Stomach (tissue), 9 donors: ENCODE results near the gene PPM1J. TPM values are rescaled to one million over a fixed set of nuclear protein-coding genes. Genes with fewer than 3 reads are reported as not detected.

Experiments
- DNase-seq, 2 donors: peaks; one replicate each; pipeline versions ENCODE4 v3.0.0 to v3.0.0-alpha.2; 2013 to 2019
- H3K27ac ChIP-seq, 5 donors: fragments of 200-600 bp in 4 of 5; sonication (generic) in 4 of 5; one replicate each; pipeline ENCODE4 v1.5.1; 2013 to 2019; ENCODE audit warnings: mild to moderate bottlenecking in 1 of 5, moderate library complexity in 1 of 5
- H3K27me3 ChIP-seq, 3 donors: fragments of 200-600 bp; sonication (generic); one replicate each; pipeline ENCODE4 v1.5.1; 2017 to 2019; ENCODE audit warnings: mixed run types in 1 of 3
- H3K36me3 ChIP-seq, 4 donors: fragments of 200-600 bp; sonication (generic); 1 replicate in 3 of 4; 2 replicates in 1 of 4; pipeline ENCODE4 v1.5.1; 2016 to 2019
- H3K4me1 ChIP-seq, 4 donors: fragments of 200-600 bp; sonication (generic); one replicate each; pipeline ENCODE4 v1.5.1; 2016 to 2019
- H3K4me3 ChIP-seq, 4 donors: fragments of 200-600 bp; sonication (generic) in 3 of 4; one replicate each; pipeline ENCODE4 v1.5.1; 2016 to 2019; ENCODE audit warnings: mild to moderate bottlenecking in 1 of 4
- H3K9me3 ChIP-seq, 4 donors: fragments of 200-600 bp; sonication (generic); one replicate each; pipeline ENCODE4 v1.5.1; 2016 to 2019
- EP300 ChIP-seq: sonication (generic); formaldehyde crosslinking; IDR thresholded peaks from one replicate; pipeline ENCODE4 v1.6.1; 2017; ENCODE audit warnings: antibody characterized with exemption
- POLR2A ChIP-seq, 4 donors: fragments of 450-650 bp; IDR thresholded peaks; one replicate each; pipeline ENCODE4 v1.6.1; 2016; ENCODE audit warnings: antibody characterized with exemption in 4 of 4, control low read depth in 2 of 4, mild to moderate bottlenecking in 1 of 4, moderate library complexity in 1 of 4
- POLR2AphosphoS5 ChIP-seq, 3 donors: sonication (generic); formaldehyde crosslinking; IDR thresholded peaks; one replicate each; pipeline ENCODE4 v1.6.1; 2016; ENCODE audit warnings: antibody characterized with exemption in 3 of 3
- WGBS, 5 donors: extraction: QIAGEN DNeasy Blood & Tissue Kit in 3 of 5; methylation state at CpG; one replicate each; pipeline versions ENCODE4 v1.1.5 to v1.1.7; 2013 to 2018; 5-methylcytosine and 5-hydroxymethylcytosine counted together
- intact Hi-C: fragments of 100-400 bp; cut with DNase I; formaldehyde crosslinking; loops from one replicate; pipeline ENCODE4 v1.15.1; 2023; ENCODE audit warnings: low total_unique reads
- polyA plus RNA-seq, 3 donors: library from polyadenylated mRNA; stranded (reverse); fragments of 200-250 nt; gene quantifications; one replicate each; pipeline ENCODE4 v1.2.3, GENCODE V29; 2013
- total RNA-seq, 5 donors: library from RNA; depleted of rRNA; stranded (reverse); fragments of >200 nt; gene quantifications; one replicate each; pipeline versions ENCODE4 v1.1.0 to v1.2.3, GENCODE V29; 2014 to 2016
- TF ChIP-seq, protein P1 (sequence below), 7 experiments: fragments of 450-650 bp in 4 of 7; fragments of 200-600 bp in 3 of 7; sonication (generic) in 3 of 7; IDR thresholded peaks; one replicate each; pipeline ENCODE4 v1.5.1; 2016 to 2019; ENCODE audit warnings: antibody characterized with exemption in 7 of 7, control low read depth in 2 of 7, mild to moderate bottlenecking in 1 of 7
- donor health status: healthy with polysubstance abuse.
- donor health status: Bipolar disorder and iron deficiency.
- donor health status: healthy.

Gene PPM1J
- total and polyA plus RNA-seq, 8 donors: 0.50 to 4.0 (median 1.1) TPM; not detected in 4

DNA sequence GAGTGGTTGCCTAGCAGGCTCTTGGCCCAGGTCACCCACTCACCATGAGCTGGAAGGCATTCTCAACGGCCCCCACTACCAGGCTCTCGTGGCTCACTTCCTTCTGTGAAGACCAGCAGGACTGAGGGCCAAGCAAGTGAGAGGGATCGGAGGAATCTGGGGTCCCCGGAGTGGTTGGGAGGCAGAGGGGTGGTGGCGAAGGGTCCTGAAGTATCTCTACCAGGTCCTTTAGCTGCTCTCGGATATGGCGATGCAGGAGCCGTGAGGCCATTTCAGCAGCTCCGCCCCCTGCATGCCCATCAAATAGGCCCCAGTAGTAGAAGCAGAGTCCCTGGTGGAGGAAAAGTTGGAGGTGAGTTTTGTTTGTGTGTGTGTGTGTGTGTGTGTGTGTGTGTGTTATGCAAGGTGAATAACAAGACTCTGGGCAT lies 2.4 kb downstream of the PPM1J start:
- Histone ChIP-seq H3K4me1 (peaks cover 19 to 37% (median 32%) of the 10 kb centered on the region in 4 donors), H3K9me3 (no peaks in the 10 kb centered on the region), H3K27me3 (no peaks in the 10 kb centered on the region), H3K4me3 (no peak overlapping the region), H3K36me3 (no peaks in the 10 kb centered on the region), H3K27ac (no peak overlapping the region)
- 82 to 94% (median 86%) methylated on average over 9 of the region's 9 CpGs for WGBS, 5 donors
- intact Hi-C loops: loop anchor here (10.0 kb wide), 1 partner anchor 332 kb away; no protein-coding TSS in a partner anchor
- TF ChIP-seq, protein P1, sequence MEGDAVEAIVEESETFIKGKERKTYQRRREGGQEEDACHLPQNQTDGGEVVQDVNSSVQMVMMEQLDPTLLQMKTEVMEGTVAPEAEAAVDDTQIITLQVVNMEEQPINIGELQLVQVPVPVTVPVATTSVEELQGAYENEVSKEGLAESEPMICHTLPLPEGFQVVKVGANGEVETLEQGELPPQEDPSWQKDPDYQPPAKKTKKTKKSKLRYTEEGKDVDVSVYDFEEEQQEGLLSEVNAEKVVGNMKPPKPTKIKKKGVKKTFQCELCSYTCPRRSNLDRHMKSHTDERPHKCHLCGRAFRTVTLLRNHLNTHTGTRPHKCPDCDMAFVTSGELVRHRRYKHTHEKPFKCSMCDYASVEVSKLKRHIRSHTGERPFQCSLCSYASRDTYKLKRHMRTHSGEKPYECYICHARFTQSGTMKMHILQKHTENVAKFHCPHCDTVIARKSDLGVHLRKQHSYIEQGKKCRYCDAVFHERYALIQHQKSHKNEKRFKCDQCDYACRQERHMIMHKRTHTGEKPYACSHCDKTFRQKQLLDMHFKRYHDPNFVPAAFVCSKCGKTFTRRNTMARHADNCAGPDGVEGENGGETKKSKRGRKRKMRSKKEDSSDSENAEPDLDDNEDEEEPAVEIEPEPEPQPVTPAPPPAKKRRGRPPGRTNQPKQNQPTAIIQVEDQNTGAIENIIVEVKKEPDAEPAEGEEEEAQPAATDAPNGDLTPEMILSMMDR (IDR thresholded peaks at IDR 0.05): no peak
- TF ChIP-seq EP300: no peak
- TF ChIP-seq POLR2A (IDR thresholded peaks at IDR 0.05): no peak
- no peak for TF ChIP-seq POLR2AphosphoS5 (IDR thresholded peaks at IDR 0.05)
- no peak for DNase-seq

DNA sequence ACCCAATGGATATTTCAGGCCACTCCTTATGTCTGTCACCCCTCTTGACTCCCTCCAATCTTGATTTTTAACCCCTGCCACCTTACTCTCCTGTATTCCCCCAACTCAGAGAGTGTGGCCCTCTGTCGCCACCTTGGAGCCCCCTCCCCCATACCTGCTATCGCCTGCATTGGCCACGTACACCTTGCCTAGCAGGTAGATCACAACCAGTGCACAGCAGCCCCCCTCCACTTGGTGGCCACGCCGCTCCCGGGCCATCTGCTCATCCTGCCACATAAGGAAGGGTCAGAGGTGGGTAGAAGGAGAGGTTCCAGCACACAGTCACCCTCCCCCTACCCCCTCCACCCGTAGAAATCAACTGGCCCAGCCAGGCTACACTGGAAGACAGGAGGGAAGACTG lies 2.9 kb downstream of the PPM1J start:
- H3K27ac ChIP-seq: no peak overlapping the region
- peaks cover 24 to 41% (median 36%) of the 10 kb centered on the region in 4 donors for H3K4me1 ChIP-seq
- intact Hi-C loops: loop anchor here (10.0 kb wide), 1 partner anchor 333 kb away; no protein-coding TSS in a partner anchor
- H3K36me3 ChIP-seq: no peaks in the 10 kb centered on the region
- WGBS, 5 donors: 86 to 92% (median 90%) methylated on average over 7 of the region's 7 CpGs
- DNase-seq: no peak
- H3K9me3 ChIP-seq: no peaks in the 10 kb centered on the region
- H3K27me3 ChIP-seq: no peaks in the 10 kb centered on the region
- TF ChIP-seq, protein P1 (IDR thresholded peaks at IDR 0.05): no peak
- TF ChIP-seq EP300 (no peak), POLR2AphosphoS5 (IDR thresholded peaks at IDR 0.05) (no peak), POLR2A (IDR thresholded peaks at IDR 0.05) (no peak)
- H3K4me3 ChIP-seq: no peak overlapping the region

DNA sequence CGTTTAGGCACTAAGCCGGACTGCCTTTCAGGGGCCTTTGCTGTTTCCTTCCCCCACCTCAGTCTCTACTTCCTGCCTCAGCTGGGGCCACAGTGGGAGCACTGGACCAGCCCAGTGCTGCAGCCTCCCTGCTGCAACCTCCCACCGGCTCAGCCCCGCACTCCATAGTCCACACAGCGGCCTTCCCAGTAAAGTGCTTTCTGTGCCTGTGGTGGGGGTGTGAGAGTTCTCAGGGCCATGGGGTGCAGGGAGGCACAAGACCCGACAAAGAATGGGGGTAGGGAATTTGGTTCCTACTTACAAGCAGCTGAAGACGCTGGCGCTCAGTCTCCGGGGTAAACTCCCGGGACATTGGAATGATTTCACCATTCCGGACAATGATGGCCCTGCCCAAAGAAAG lies 3.5 kb downstream of the PPM1J start:
- WGBS, 5 donors: 77 to 84% (median 82%) methylated on average over 11 of the region's 11 CpGs
- Histone ChIP-seq H3K9me3 (no peaks in the 10 kb centered on the region), H3K27me3 (no peaks in the 10 kb centered on the region), H3K4me3 (no peak overlapping the region), H3K4me1 (peaks cover 24 to 41% (median 36%) of the 10 kb centered on the region in 4 donors), H3K36me3 (no peaks in the 10 kb centered on the region), H3K27ac (no peak overlapping the region)
- TF ChIP-seq, protein P1 (IDR thresholded peaks at IDR 0.05): no peak
- TF ChIP-seq POLR2AphosphoS5 (IDR thresholded peaks at IDR 0.05) (no peak), POLR2A (IDR thresholded peaks at IDR 0.05) (no peak), EP300 (no peak)
- no peak for DNase-seq
- intact Hi-C loops: loop anchor here (10.0 kb wide), 1 partner anchor 333 kb away; no protein-coding TSS in a partner anchor

GRCh38 chr1:112711041-112711440 lies 4.1 kb downstream of the PPM1J start:
- Histone ChIP-seq H3K4me3 (no peak overlapping the region), H3K9me3 (no peaks in the 10 kb centered on the region), H3K27me3 (no peaks in the 10 kb centered on the region), H3K27ac (no peak overlapping the region), H3K36me3 (no peaks in the 10 kb centered on the region), H3K4me1 (peaks cover 24 to 37% (median 34%) of the 10 kb centered on the region in 4 donors)
- intact Hi-C loops: loop anchor here (10.0 kb wide), 1 partner anchor 334 kb away; no protein-coding TSS in a partner anchor
- TF ChIP-seq POLR2A (IDR thresholded peaks at IDR 0.05) (no peak), POLR2AphosphoS5 (IDR thresholded peaks at IDR 0.05) (no peak), EP300 (no peak)
- 71 to 79% (median 77%) methylated on average over 7 of the region's 7 CpGs for WGBS, 5 donors
- DNase-seq: no peak

- H3K4me3 ChIP-seq: no peak overlapping the region
- intact Hi-C loops: loop anchor here (10.0 kb wide), 1 partner anchor 334 kb away; no protein-coding TSS in a partner anchor
- H3K9me3 ChIP-seq: no peaks in the 10 kb centered on the region
- peaks cover 24 to 37% (median 34%) of the 10 kb centered on the region in 4 donors for H3K4me1 ChIP-seq
- no peak overlapping the region for H3K27ac ChIP-seq
- no peak for DNase-seq
- WGBS, 5 donors: 89 to 93% (median 92%) methylated on average over 3 of the region's 3 CpGs
- TF ChIP-seq POLR2AphosphoS5 (IDR thresholded peaks at IDR 0.05): no peak
- TF ChIP-seq EP300: no peak
- no peak for TF ChIP-seq POLR2A (IDR thresholded peaks at IDR 0.05)
- TF ChIP-seq, protein P1 (IDR thresholded peaks at IDR 0.05): no peak
- no peaks in the 10 kb centered on the region for H3K36me3 ChIP-seq
- H3K27me3 ChIP-seq: no peaks in the 10 kb centered on the region
These were observed 4.5 kb downstream of the PPM1J start for GRCh38 chr1:112710586-112710985.
